ENCODE results near the gene SGK1.
A peak's percentile ranks its signal among the peaks of the same experiment; 100 is the strongest.

SGK1 gene

GRCh38 chr6:134288538-134289203, 29.2 kb downstream of the SGK1 start:
- H3K9me3 ChIP-seq (ENCODE audit: control insufficient read depth, insufficient read depth, low read depth, low read length): no peaks in the 10 kb centered on the region
- H3K36me3 ChIP-seq (ENCODE audit: control insufficient read depth in 2 of 2, insufficient read depth in 1 of 2, low read length in 2 of 2): no peaks in the 10 kb centered on the region
- ChIA-PET CTCF (interaction anchor here (1.0 kb wide), 1 partner anchor 111 kb away, joined by 3 read pairs; no protein-coding TSS in a partner anchor), POLR2A (no interaction called here)
- H3K27ac ChIP-seq (ENCODE audit: extremely low read depth, low read depth, low read length): no peak overlapping the region
- TF ChIP-seq HIC1 (tag by site-specific recombination; IDR thresholded peaks at IDR 0.05) (peak; percentile 48; the same call in 1 of the 2 replicates), ZNF561 (tag by site-specific recombination; IDR thresholded peaks at IDR 0.05; ENCODE audit: borderline replicate concordance) (no peak), ZNF701 (tag by site-specific recombination; IDR thresholded peaks at IDR 0.05) (no peak), OSR2 (tag by site-specific recombination; IDR thresholded peaks at IDR 0.05) (peak; percentile 37; the same call in 1 of the 2 replicates), ZNF555 (tag by site-specific recombination; conservative IDR thresholded peaks at IDR 0.05) (no peak), ZNF600 (tag by site-specific recombination; IDR thresholded peaks at IDR 0.05) (no peak), ZNF37A (tag by site-specific recombination; IDR thresholded peaks at IDR 0.05) (no peak), OVOL3 (tag by site-specific recombination; IDR thresholded peaks at IDR 0.05) (no peak), MEIS1 (CRISPR knock-in tag; IDR thresholded peaks at IDR 0.05; ENCODE audit: borderline replicate concordance) (no peak), PRDM4 (tag by site-specific recombination; IDR thresholded peaks at IDR 0.05) (no peak), BCL11B (tag by site-specific recombination; IDR thresholded peaks at IDR 0.05; ENCODE audit: low read depth) (no peak), SCRT2 (tag by site-specific recombination; IDR thresholded peaks at IDR 0.05) (peak; percentile 87), GLIS2 (tag by site-specific recombination; IDR thresholded peaks at IDR 0.05) (no peak), SP7 (tag by site-specific recombination; IDR thresholded peaks at IDR 0.05) (0 out of 2 replicates have a peak, but pooled peaks have one; percentile 24), ZFHX2 (tag by site-specific recombination; conservative IDR thresholded peaks at IDR 0.05) (no peak), KLF17 (tag by site-specific recombination; IDR thresholded peaks at IDR 0.05) (no peak)
- no peak overlapping the region for H3K4me3 ChIP-seq (ENCODE audit: low read depth, low read length)
- peaks cover 3% of the 10 kb centered on the region; the same call in 1 of the 2 replicates for H3K4me1 ChIP-seq (ENCODE audit: control insufficient read depth, insufficient read depth, low read length)

GRCh38 chr6:134287859-134288537, 29.9 kb downstream of the SGK1 start:
- H3K4me1 ChIP-seq (ENCODE audit: control insufficient read depth, insufficient read depth, low read length): peaks cover 3% of the 10 kb centered on the region; the same call in 1 of the 2 replicates
- TF ChIP-seq ZBTB8A (tag by site-specific recombination; IDR thresholded peaks at IDR 0.05): no peak
- ChIA-PET CTCF (interaction anchor here (0.6 to 1.0 kb wide), 2 partner anchors 110 to 191 kb away, joined by 3 to 5 read pairs; no protein-coding TSS in a partner anchor), POLR2A (no interaction called here)
- H3K9me3 ChIP-seq (ENCODE audit: control insufficient read depth, insufficient read depth, low read depth, low read length): no peaks in the 10 kb centered on the region
- H3K4me3 ChIP-seq (ENCODE audit: low read depth, low read length): no peak overlapping the region
- no peak overlapping the region for H3K27ac ChIP-seq (ENCODE audit: extremely low read depth, low read depth, low read length)
- no peaks in the 10 kb centered on the region for H3K36me3 ChIP-seq (ENCODE audit: control insufficient read depth in 2 of 2, insufficient read depth in 1 of 2, low read length in 2 of 2)

Data from HEK293 (cell line).